GM21737 (cell line): Measurements from ENCODE around the gene POM121C.
"Not testable (repeated sequence)": the region's sequence is repeated elsewhere in the genome, so short reads cannot be mapped to it uniquely, and the experiment has no call there.

ENCODE experiments used
- ATAC-seq: cut with Tn5 transposase; IDR thresholded peaks from one replicate; pipeline ENCODE4 v1.9.1; 2021; ENCODE audit warnings: mild to moderate bottlenecking, moderate library complexity; ENCODE audit not compliant: unreplicated experiment

The POM121C gene

DNA sequence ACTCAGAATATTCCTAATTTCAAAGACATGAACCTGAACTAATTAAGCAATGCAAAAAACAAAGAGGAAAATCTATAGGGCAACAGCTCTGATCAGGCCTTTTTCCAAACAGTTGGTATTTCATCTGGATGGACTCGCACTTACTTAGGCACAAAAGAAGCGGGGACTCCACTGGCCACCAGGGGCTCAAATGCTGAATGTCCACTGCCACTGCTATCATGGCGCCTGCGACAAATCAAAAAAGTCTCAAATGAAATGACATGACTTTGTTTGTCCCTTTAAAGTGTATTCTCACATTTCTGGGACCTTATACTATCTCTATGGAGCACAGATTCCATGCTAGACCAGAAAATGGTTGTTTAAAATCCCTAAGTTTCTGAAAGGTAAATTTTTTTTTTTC, 47.1 kb downstream of the POM121C start:
- not testable (repeated sequence) for ATAC-seq

DNA sequence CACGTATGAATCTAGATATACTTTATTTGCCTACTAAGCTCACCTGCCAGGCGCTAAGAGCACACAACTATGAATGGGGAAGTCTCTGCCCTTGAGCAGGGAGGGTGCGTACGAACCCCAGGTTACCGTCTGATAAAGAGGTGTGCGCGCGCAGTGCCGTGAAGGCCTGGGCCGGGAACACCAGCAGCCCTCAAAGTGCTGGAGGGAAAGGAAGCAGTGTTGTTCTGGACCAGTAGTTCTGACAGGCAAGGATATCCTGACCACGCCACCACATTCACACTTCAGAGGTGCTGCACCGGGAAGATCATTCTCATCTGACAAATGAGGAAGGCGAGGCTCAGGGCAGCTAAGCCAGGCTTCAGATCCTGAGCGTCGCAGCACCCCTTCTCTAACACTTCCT, 62.6 kb downstream of the POM121C start:
- not testable (repeated sequence) for ATAC-seq

DNA sequence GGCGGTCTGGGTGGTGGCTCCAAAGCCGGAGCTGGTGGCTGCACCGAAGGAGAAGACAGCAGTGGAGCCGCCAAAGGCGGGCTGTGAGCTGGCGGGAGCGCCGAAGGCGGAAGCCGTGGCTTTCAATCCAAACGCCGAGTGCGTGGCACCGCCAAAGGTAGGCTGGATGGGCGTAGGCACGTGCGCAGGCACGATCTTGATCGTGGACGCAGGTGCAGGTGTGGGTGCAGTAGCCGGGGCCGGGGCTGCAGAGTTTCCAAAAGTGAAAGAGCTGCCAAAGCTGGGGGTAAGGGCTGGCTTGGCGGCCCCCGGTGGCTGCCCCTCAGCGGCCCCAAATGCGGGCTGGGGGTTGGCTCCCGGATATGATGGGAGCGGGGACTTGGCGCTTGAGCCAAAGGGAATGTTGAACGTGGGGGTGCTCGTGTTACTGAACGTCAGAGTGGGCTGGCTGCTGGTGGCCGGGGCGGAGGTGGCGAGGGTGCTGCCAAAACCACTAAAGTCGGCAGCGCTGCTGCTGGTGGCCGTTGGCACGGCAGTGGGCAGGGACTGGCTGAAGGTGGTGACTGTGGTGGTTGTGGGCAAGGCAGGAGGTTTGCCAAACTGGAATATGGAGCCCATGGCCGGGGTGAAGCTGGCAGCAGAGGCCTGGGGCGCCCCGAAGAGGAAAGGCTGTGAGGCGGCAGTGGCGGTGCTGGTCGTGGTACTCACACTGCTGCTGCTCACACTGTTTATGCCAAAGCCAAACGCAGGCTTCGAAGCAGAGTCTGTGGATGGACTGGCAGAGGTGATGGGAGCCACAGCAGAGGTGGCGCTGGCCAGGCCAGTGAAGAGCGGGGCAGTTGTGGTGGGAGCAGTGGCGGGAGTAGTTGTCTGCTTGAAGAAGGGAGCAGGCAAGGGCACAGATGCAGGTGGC, 64.0 kb downstream of the POM121C start:
- ATAC-seq = not testable (repeated sequence)

DNA sequence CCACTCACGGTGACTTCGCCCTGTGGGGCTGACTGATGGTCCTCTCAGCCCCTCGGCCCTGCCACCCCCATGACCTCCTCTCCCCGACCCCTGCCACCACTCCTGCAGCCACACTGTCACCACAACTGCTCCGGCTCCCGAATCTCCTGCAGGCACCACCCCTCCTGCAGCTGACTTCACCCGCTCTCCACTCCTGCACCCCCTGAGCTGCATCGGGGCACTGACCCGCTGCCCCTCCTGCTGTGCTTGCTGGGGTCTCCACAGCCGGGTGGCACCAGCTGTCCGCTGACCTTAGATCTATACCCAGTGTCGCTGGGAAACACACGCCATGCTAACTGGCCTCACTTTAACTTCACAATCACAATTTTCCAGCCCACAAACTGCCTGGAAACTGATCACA, 65.9 kb downstream of the POM121C start:
- not testable (repeated sequence) for ATAC-seq

- ATAC-seq = not testable (repeated sequence)
Measured at GRCh38 chr7:75419693-75420092, 66.4 kb downstream of the POM121C start.

- not testable (repeated sequence) for ATAC-seq
Measured at GRCh38 chr7:75419210-75419609, 66.9 kb downstream of the POM121C start.

DNA sequence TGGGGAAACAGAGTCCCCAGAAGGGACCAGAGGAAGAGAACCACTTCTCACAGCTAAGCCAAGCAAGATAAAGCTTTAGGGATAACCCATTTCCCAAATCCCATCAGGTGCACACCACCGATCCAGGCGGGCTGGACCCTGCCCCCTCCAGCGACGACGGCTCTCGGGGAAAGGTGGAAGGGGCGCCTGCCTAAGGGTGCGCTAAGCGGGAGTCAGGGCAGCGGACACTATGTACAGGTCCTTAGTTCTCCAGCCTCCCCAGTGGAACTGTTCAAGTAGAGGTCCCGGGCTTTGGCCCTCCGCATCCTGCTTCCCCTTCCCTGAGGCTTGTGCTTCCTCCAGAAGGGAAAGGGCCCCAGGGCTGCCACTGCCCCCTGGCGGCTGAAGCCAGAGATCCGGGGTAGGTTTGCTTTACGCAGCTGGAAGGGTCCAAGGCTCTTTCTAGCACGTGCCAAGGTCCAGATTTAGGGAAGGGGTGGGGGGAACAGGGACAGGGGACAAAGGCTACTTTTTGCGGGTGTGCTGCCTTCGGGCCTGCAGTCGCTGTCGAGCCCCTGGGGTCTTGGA, 67.7 kb downstream of the POM121C start:
- not testable (repeated sequence) for ATAC-seq

DNA sequence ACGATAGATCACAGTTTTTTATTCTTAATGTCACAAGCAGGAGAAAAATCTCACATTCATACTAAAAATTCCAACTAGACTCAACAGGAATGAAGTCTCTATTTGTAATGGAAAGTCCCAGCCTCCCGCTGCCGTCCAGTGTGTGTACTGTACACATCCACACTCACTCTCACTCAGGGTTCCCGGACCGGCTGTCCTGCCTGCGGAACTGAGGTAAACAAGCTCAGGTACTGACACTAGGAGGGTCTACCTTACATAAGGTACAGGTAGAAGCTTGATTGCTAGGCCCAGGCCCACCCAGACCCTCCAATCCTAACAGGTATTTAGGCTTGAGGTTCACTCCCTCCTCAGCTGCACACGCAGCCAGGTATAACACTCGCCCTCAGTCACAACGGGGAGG, 69.3 kb downstream of the POM121C start:
- ATAC-seq = not testable (repeated sequence)

- ATAC-seq = not testable (repeated sequence)
Measured at GRCh38 chr7:75415829-75416373, 70.2 kb downstream of the POM121C start.

- not testable (repeated sequence) for ATAC-seq
Measured at GRCh38 chr7:75415428-75415817, 70.7 kb downstream of the POM121C start.

GRCh38 chr7:75414708-75415427, 71.2 kb downstream of the POM121C start:
- ATAC-seq = not testable (repeated sequence)

DNA sequence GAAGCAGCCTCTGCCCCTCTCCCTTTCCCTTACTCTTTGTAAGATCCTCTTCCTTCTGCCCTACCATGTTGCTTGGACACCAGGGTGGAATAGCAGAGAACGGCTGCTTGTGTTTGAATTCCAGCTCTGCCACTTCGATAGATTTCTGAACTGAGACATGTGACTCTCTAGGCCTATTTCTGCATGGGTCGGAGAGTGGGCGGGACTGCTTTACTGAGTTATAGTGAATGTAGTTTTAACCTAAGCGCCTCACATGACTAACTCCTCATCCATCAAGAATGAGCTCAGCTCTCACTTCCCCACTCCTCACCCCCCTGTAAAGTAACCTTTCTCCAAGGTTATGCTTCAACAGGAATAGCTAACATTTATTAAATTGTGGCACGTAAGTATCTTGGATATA, 71.9 kb downstream of the POM121C start:
- ATAC-seq = not testable (repeated sequence)

GRCh38 chr7:75410823-75411173, 75.3 kb downstream of the POM121C start:
- ATAC-seq = not testable (repeated sequence)

DNA sequence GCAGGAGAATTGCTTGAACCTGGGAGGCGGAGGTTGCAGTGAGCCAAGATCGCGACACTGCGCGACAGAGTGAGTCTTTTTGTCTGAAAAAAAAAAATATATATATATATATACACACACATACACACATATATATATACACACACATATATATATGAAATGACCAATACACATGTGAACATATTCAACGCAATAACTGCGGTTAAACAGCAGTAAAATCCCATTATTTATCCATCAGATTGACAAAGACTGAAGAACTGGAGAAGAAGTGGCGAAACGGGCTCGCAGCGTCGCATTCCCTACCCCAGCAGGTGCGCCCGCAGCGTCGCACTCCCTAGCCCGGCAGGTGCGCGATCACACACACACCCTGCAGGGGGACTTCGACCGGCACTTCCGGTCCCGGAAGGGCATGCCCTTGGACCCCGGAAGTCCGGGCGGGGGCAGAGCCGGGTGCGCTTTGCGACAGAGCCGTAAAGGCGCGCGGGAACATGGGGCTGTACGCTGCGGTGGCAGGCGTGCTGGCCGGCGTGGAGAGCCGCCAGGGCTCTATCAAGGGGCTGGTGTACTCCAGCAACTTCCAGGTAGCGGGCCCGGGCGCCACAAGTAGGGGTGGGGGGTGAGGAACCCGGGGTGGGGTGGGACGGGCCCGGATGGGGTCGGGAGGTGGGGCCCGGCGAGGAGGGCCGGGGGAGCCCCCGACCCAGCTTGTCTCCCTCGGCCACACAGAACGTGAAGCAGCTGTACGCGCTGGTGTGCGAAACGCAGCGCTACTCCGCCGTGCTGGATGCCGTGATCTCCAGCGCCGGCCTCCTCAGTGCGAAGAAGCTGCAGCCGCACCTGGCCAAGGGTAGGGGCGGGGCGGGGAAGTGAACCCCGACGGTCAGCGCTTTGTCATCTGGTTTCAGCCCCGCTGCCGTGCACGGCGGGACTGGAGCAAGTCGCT, 75.9 kb downstream of the POM121C start:
- ATAC-seq = peak; percentile 86

GRCh38 chr7:75404663-75405062, 81.4 kb downstream of the POM121C start:
- not testable (repeated sequence) for ATAC-seq

- not testable (repeated sequence) for ATAC-seq
Measured at GRCh38 chr7:75403455-75404443, 82.3 kb downstream of the POM121C start.

- ATAC-seq = not testable (repeated sequence)
Measured at GRCh38 chr7:75400575-75400974, 85.5 kb downstream of the POM121C start.

DNA sequence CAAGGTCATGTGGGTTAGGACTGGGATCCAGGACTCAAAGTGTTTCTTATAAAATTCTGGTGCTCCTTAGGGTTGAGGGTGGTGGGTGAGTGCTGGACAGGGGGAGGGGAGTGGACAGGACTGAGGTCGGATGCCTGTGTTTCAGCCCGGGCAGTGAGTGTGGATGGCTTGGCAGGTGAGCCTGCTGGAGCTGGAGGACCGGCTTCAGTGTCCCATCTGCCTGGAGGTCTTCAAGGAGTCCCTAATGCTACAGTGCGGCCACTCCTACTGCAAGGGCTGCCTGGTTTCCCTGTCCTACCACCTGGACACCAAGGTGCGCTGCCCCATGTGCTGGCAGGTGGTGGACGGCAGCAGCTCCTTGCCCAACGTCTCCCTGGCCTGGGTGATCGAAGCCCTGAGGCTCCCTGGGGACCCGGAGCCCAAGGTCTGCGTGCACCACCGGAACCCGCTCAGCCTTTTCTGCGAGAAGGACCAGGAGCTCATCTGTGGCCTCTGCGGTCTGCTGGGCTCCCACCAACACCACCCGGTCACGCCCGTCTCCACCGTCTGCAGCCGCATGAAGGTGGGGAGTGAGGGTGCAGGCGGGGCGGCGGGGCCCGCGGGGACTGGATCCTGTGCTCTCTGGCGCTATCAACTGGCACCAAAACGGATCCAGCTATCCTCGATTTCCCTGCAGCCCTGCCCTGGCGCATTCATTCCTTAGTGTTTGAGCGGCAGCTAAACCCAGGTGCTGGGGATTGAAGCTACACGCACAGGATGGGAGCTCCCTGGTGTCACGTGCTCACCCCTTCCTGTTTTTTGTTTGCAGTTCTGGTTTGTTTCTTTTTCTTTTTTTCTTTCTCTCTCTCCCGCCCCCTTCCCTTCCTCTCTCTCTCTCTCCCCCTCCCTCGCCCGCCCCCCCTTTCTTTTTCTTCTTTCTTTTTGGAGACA, 87.1 kb downstream of the POM121C start:
- ATAC-seq = not testable (repeated sequence)
